ENCODE results near the gene ORAI3. TPM values are rescaled to one million over a fixed set of nuclear protein-coding genes. Genes with fewer than 3 reads are reported as not detected.

ORAI3 gene
- 10 to 100 TPM; 18.9 to 24.1 (median 20.3) TPM for polyA plus RNA-seq (ENCODE audit: insufficient read length in 4 of 4)

- peak in 1 of 4 donors; percentile 51 for DNase-seq (ENCODE audit: low read depth in 4 of 4, low spot score in 3 of 4)
Observed at GRCh38 chr16:30948667-30949649, at the start of gene ORAI3. Gene ORAI3 (plus strand): TSS chr16:30949068. CDS start chr16:30949290, 222 bp downstream.

- no peak for DNase-seq (ENCODE audit: low read depth in 4 of 4, low spot score in 3 of 4)
Observed at GRCh38 chr16:30899794-30900193, 49.1 kb upstream of the ORAI3 start.

- no peak for DNase-seq (ENCODE audit: low read depth in 4 of 4, low spot score in 3 of 4)
Observed at GRCh38 chr16:30900588-30900987, 48.3 kb upstream of the ORAI3 start.

- DNase-seq (ENCODE audit: low read depth in 4 of 4, low spot score in 3 of 4) = no peak
Observed at GRCh38 chr16:30901201-30902028, 47.5 kb upstream of the ORAI3 start.

- DNase-seq (ENCODE audit: low read depth in 4 of 4, low spot score in 3 of 4) = peak in 1 of 4 donors; percentile 70
Observed at GRCh38 chr16:30902029-30902972, 46.6 kb upstream of the ORAI3 start.

GRCh38 chr16:30903002-30903401 lies 45.9 kb upstream of the ORAI3 start:
- no peak for DNase-seq (ENCODE audit: low read depth in 4 of 4, low spot score in 3 of 4)

GRCh38 chr16:30903596-30903995 lies 45.3 kb upstream of the ORAI3 start:
- DNase-seq (ENCODE audit: low read depth in 4 of 4, low spot score in 3 of 4) = no peak

- DNase-seq (ENCODE audit: low read depth in 4 of 4, low spot score in 3 of 4) = no peak
Observed at GRCh38 chr16:30904114-30904780, 44.6 kb upstream of the ORAI3 start.

GRCh38 chr16:30907064-30907463 lies 41.8 kb upstream of the ORAI3 start:
- DNase-seq (ENCODE audit: low read depth in 4 of 4, low spot score in 3 of 4) = no peak

GRCh38 chr16:30910427-30911029 lies 38.3 kb upstream of the ORAI3 start:
- no peak for DNase-seq (ENCODE audit: low read depth in 4 of 4, low spot score in 3 of 4)

- no peak for DNase-seq (ENCODE audit: low read depth in 4 of 4, low spot score in 3 of 4)
Observed at GRCh38 chr16:30912794-30913412, 36.0 kb upstream of the ORAI3 start.

GRCh38 chr16:30914830-30915229 lies 34.0 kb upstream of the ORAI3 start:
- DNase-seq (ENCODE audit: low read depth in 4 of 4, low spot score in 3 of 4) = no peak

GRCh38 chr16:30918614-30919013 lies 30.3 kb upstream of the ORAI3 start:
- no peak for DNase-seq (ENCODE audit: low read depth in 4 of 4, low spot score in 3 of 4)

GRCh38 chr16:30920891-30921290 lies 28.0 kb upstream of the ORAI3 start:
- no peak for DNase-seq (ENCODE audit: low read depth in 4 of 4, low spot score in 3 of 4)

- no peak for DNase-seq (ENCODE audit: low read depth in 4 of 4, low spot score in 3 of 4)
Observed at GRCh38 chr16:30921459-30921747, 27.5 kb upstream of the ORAI3 start.

- peak; percentile 92 to 96 (median 93) for DNase-seq (ENCODE audit: low read depth in 4 of 4, low spot score in 3 of 4)
Observed at GRCh38 chr16:30921748-30922419, 27.0 kb upstream of the ORAI3 start.

- peak; percentile 98 to 99 (median 99) for DNase-seq (ENCODE audit: low read depth in 4 of 4, low spot score in 3 of 4)
Observed at GRCh38 chr16:30922420-30922959, 26.4 kb upstream of the ORAI3 start.

- DNase-seq (ENCODE audit: low read depth in 4 of 4, low spot score in 3 of 4) = peak; percentile 99 to 100 (median 100)
Observed at GRCh38 chr16:30922960-30923535, 25.8 kb upstream of the ORAI3 start.
